Neural cell (in vitro differentiated cells): ENCODE results near the gene VSIG10L.

ENCODE experiments used
- CTCF ChIP-seq: fragments of 450-650 bp; IDR thresholded peaks from 2 replicates; pipeline ENCODE4 v1.5.1; 2014; ENCODE audit warnings: antibody characterized with exemption, mild to moderate bottlenecking, moderate library complexity; ENCODE audit not compliant: poor library complexity, severe bottlenecking
- EP300 ChIP-seq: fragments of 450-650 bp; conservative IDR thresholded peaks from 2 replicates; pipeline ENCODE4 v1.6.1; 2014; ENCODE audit warnings: antibody characterized with exemption, mild to moderate bottlenecking, moderate library complexity; ENCODE audit not compliant: poor library complexity, severe bottlenecking
- EZH2 ChIP-seq: fragments of 200-600, 300-800 bp; shearing (Covaris generic), sonication (generic); IDR thresholded peaks from 2 replicates; pipeline ENCODE4 v1.6.1; 2014; ENCODE audit warnings: antibody characterized with exemption, low read length, borderline replicate concordance, mild to moderate bottlenecking; ENCODE audit not compliant: insufficient read depth, poor library complexity, severe bottlenecking
- MXI1 ChIP-seq: fragments of 450-650 bp; conservative IDR thresholded peaks from 2 replicates; pipeline ENCODE4 v1.6.1; 2014; ENCODE audit warnings: antibody characterized with exemption, mild to moderate bottlenecking; ENCODE audit not compliant: poor library complexity, severe bottlenecking
- RAD21 ChIP-seq: fragments of 450-650 bp; conservative IDR thresholded peaks from 2 replicates; pipeline ENCODE4 v1.6.1; 2014; ENCODE audit warnings: antibody characterized with exemption, mild to moderate bottlenecking, moderate library complexity

GRCh38 chr19:51342631-51343569 lies 961 bp upstream of the VSIG10L start:
- TF ChIP-seq CTCF (no peak), RAD21 (no peak), EZH2 (no peak), EP300 (no peak), MXI1 (no peak)
